ENCODE data around the gene LDHD. TPM values are rescaled to one million over a fixed set of nuclear protein-coding genes. Genes with fewer than 3 reads are reported as not detected.

LDHD gene
- total RNA-seq (2014; rRNA removed; shearing (Covaris generic)), result 0.42 TPM in 2 replicates

- DNase-seq (ENCODE audit: low read depth), result peak; percentile 71
These were observed at the start of gene LDHD for GRCh38 chr16:75116081-75116910. TSS of gene LDHD (minus strand) at chr16:75116780. CDS start at chr16:75116720, 60 bp downstream.

DNA sequence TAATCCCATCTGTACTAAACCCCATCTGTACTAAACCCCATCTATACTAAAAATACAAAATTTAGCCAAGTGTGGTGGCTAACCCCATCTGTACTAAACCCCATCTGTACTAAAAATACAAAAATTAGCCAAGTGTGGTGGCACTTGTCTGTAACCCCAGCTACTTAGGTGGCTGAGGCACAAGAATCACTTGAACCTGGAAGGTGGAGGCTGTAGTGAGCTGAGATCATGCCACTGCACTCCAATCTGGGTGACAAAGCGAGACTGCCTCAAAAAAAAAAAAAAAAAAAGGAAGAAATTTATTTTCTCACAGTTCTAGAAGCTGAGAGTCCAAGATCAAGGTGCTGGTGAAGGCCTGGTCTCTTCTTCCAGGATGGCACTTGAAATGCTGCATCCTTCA, 43.8 kb upstream of the LDHD start:
- DNase-seq (ENCODE audit: low read depth), result no peak

DNA sequence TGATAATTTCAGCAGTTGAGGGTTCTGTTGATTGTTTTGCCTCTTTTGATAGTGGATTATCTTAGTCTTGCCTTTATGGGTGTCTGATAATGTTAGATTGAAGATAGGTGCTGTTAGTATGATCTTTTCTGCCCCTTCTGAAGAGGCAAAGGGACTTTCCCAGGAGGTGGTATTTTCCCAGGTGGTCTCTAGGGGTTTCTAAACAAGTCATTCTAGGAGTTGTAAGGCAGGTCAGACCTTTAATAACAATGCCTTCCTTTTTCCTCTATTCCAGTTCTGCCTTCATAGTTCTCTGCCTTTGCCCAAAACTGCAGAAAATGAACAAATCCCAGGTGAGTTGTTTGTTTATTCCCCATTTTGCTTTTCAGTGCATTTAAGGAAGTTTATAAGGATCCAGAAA, 36.1 kb upstream of the LDHD start:
- DNase-seq (ENCODE audit: low read depth), result no peak

DNA sequence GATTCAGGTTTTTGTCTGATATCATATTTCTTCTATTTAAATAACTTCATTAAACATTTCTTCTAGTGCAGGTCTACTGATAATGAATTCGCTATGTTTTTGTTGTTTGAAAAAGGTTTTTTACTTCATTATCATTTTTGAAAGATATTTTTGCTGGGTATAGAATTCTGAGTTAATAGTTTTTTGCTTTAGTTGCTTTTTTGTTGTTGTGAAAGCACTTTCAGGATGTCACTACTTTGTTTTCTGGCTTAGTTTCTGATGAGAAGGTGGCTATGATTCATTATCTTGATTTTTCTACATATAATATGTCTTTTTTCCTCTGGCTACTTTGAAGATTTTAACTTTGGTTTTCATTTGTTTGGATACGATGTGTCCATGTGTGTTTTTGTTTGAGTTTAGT, 35.2 kb upstream of the LDHD start:
- DNase-seq (ENCODE audit: low read depth), result no peak

GRCh38 chr16:75148311-75149195, 32.0 kb upstream of the LDHD start, which contains the start of gene ZFP1:
TSS of gene ZFP1 (plus strand) at chr16:75148524. CDS start at chr16:75152952, 4,428 bp downstream.
- DNase-seq (ENCODE audit: low read depth), result peak; percentile 90

DNA sequence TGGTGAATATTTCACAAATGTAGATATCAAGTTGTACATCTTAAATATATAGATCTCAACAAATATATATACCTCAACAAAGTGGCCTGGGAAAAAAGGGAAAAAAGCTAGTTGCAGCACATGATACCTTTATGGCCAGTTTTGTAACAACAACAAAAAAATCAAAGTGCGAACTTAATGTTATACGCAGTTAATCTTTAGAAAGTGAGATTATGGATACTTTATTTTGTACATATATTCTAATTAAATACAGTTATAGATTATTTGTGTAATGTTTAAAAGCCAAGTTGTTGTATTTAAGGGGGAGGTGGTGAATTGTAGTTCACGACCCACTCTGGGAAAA, 31.4 kb upstream of the LDHD start:
- DNase-seq (ENCODE audit: low read depth), result no peak

GRCh38 chr16:75143941-75144340, 27.4 kb upstream of the LDHD start:
- DNase-seq (ENCODE audit: low read depth), result no peak

GRCh38 chr16:75139498-75139897, 22.9 kb upstream of the LDHD start:
- DNase-seq (ENCODE audit: low read depth), result no peak

DNA sequence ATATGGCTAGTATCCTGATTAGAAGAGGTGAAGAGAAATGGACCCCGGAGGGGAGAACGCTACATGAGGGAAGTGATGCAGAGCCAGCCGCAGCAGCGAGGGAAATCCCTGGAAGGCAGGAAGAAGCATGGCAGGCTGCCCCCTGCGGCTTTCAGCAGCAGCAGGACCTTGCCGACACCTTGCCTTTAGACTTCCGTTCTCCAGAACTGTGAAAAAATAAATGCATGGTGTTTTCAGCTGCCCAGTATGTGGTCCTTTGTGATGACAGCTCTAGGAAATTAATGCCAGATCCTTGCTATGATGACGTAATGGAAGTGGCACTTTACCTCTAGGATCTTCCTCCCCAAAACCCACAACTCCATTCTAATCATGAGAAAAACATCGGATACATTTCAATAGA, 22.1 kb upstream of the LDHD start:
- DNase-seq (ENCODE audit: low read depth), result peak; percentile 51

DNA sequence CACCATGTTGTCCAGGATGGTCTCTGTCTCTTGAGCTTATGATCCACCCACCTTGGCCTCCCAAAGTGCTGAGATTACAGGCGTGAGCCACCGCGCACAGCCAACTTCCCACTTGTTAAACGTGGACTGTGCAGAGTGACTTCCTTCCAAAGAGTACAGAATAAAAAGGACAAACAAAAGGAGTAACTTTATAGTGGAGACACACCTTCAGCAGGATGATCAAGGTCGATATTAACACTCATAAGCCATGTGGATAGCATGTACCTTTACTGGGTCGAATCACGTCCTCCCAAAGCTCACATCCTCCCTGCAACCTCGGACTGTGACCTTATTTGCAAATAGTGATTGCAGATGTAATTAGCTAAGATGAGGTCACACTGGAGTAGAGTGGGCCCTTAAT, 21.7 kb upstream of the LDHD start:
- no peak for DNase-seq (ENCODE audit: low read depth)

DNA sequence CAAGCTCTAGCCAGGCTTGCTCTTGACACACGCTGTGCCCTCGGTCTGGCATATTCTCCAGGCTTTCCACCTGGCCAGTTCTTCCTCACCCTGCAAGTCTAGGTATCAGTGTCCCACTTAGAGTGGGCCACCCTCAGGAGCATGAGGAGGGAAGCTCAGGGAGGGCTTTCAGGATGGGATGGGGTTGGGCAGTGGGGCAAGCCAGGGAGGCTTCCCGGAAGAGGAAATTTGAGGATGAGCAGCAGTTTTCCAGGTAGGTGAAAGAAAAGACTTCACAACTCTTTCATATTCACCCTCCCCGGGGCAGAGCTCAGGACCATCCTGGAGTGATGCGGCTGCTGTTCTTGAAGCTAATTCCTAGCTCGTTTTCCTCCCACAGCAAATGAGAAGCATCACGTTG, 14.5 kb upstream of the LDHD start:
- no peak for DNase-seq (ENCODE audit: low read depth)

- peak; percentile 25 for DNase-seq (ENCODE audit: low read depth)
These were observed 13.7 kb upstream of the LDHD start for GRCh38 chr16:75130150-75130771.

GRCh38 chr16:75129421-75130149, 13.0 kb upstream of the LDHD start:
- DNase-seq (ENCODE audit: low read depth), result peak; percentile 74

GRCh38 chr16:75127713-75128415, 11.3 kb upstream of the LDHD start:
- no peak for DNase-seq (ENCODE audit: low read depth)

GRCh38 chr16:75122609-75123008, 6.0 kb upstream of the LDHD start:
- no peak for DNase-seq (ENCODE audit: low read depth)

- DNase-seq (ENCODE audit: low read depth), result no peak
These were observed 5.5 kb upstream of the LDHD start for GRCh38 chr16:75121949-75122568.

- no peak for DNase-seq (ENCODE audit: low read depth)
These were observed 3.7 kb upstream of the LDHD start for GRCh38 chr16:75120253-75120652.

DNA sequence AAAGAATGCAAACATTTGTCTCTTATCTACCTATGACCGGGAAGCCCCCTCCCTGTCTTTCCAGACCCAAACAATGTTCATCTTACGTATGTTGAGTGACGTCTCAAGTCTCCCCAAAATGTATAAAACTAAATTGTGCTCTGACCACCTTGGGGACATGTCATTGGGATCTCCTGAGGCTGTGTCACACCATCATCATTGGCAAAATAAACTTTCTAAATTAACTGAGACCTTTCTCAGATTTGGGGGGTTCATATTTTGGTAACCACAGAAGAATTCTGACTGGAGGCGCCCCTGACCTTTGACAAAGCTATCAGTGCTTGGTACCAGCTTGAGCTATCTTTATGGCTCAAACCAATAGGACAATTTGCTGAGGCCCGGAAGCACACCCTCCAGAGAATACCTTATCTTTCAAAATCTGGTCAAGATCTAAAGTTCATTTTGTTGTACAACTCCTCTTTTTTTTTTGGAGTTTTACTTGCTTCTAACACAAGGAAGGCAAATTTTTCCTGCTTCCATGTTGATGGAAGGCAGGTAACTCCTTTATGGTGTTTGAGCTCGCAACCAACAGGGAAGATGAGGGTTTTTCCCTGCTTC, 2.5 kb upstream of the LDHD start:
- no peak for DNase-seq (ENCODE audit: low read depth)

GRCh38 chr16:75116911-75117245, 298 bp upstream of the LDHD start:
- DNase-seq (ENCODE audit: low read depth), result no peak

Measured in M059J (cell line).